Activated CD4-positive, alpha-beta memory T cell treated with anti-CD3 and anti-CD28 coated beads, Interleukin-2, amount 10 ng/mL, durations not matched to agents 7 days and 5 days (primary cell): ENCODE results near the gene S100PBP. TPM values are rescaled to one million over a fixed set of nuclear protein-coding genes. Genes with fewer than 3 reads are reported as not detected.
A peak's percentile ranks its signal among the peaks of the same experiment; 100 is the strongest.

ENCODE experiments used
- CTCF ChIA-PET: fragments of 350-600 bp; sonication (Branson Sonifier 250); formaldehyde crosslinking; loops from one replicate; lab custom pipeline; 2021; ENCODE audit warnings: antibody characterized with exemption, inconsistent platforms; lab: Charles Lee
- POLR2A ChIA-PET: fragments of 350-600 bp; sonication (Branson Sonifier 250); formaldehyde crosslinking; loops from one replicate; lab custom pipeline; 2021; ENCODE audit warnings: antibody characterized with exemption; lab: Charles Lee
- DNase-seq: peaks from one replicate; pipeline ENCODE4 v3.0.0-alpha.2; 2020
- H3K27ac Mint-ChIP-seq: one replicate; pipeline ENCODE4 v1.8.0; 2021; ENCODE audit warnings: mild to moderate bottlenecking, mixed read lengths
- H3K27me3 Mint-ChIP-seq: one replicate; pipeline ENCODE4 v1.8.0; 2021; ENCODE audit warnings: mixed read lengths
- H3K36me3 Mint-ChIP-seq: one replicate; pipeline ENCODE4 v1.8.0; 2021; ENCODE audit warnings: low read depth, mixed read lengths
- H3K4me1 Mint-ChIP-seq: one replicate; pipeline ENCODE4 v1.8.0; 2021; ENCODE audit warnings: mixed read lengths
- H3K4me3 Mint-ChIP-seq: one replicate; pipeline ENCODE4 v1.8.0; 2021; ENCODE audit warnings: mild to moderate bottlenecking, mixed read lengths
- H3K9me3 Mint-ChIP-seq: one replicate; pipeline ENCODE4 v1.8.0; 2021; ENCODE audit warnings: mixed read lengths
- total RNA-seq, 2 experiments: library from RNA; stranded (reverse); gene quantifications; one replicate each; pipeline ENCODE4 v1.2.3, GENCODE V29; 2021

S100PBP gene
- total RNA-seq, 2 experiments from 2014 or later = 78.4 to 84.0 TPM

- POLR2A ChIA-PET = no interaction called here
- CTCF ChIA-PET = no interaction called here
Measured at GRCh38 chr1:32813941-32814739, 3.3 kb upstream of the S100PBP start.

GRCh38 chr1:32816676-32817158 is 736 bp upstream of the S100PBP start:
- no peaks in the 10 kb centered on the region for H3K9me3 Mint-ChIP-seq
- POLR2A ChIA-PET = interaction anchor here (0.8 to 5.2 kb wide), 7 partner anchors 11 to 480 kb away, joined by 3 to 47 read pairs (median 4); partner anchors contain the start of genes MARCKSL1, RBBP4 and ZBTB8OS
- H3K4me3 Mint-ChIP-seq = peak overlapping the region; percentile 93
- H3K27me3 Mint-ChIP-seq = no peaks in the 10 kb centered on the region
- CTCF ChIA-PET = interaction anchor here (1.2 kb wide), 2 partner anchors 11 to 44 kb away, joined by 3 to 4 read pairs; no protein-coding TSS in a partner anchor
- peaks cover 55% of the 10 kb centered on the region for H3K36me3 Mint-ChIP-seq
- peak overlapping the region; percentile 89 for H3K27ac Mint-ChIP-seq
- peaks cover 57% of the 10 kb centered on the region for H3K4me1 Mint-ChIP-seq
- no peak for DNase-seq

More at GRCh38 chr1:32813941-32814739, 3.3 kb upstream of the S100PBP start:
- Mint-ChIP-seq H3K36me3 (peaks cover 72% of the 10 kb centered on the region), H3K4me3 (peak overlapping the region; percentile 8), H3K27me3 (no peaks in the 10 kb centered on the region), H3K27ac (peak overlapping the region; percentile 2), H3K9me3 (no peaks in the 10 kb centered on the region), H3K4me1 (peaks cover 63% of the 10 kb centered on the region)
- no peak for DNase-seq

- ChIA-PET POLR2A (interaction anchor here (0.6 to 5.2 kb wide), 15 partner anchors 12 to 638 kb away, joined by 3 to 47 read pairs (median 3); partner anchors contain the start of genes RBBP4 and ZBTB8OS), CTCF (interaction anchor here (1.2 kb wide), 1 partner anchor 45 kb away, joined by 4 read pairs; no protein-coding TSS in a partner anchor)
- H3K36me3 Mint-ChIP-seq = peaks cover 52% of the 10 kb centered on the region
- H3K27me3 Mint-ChIP-seq = no peaks in the 10 kb centered on the region
- H3K4me1 Mint-ChIP-seq = peaks cover 49% of the 10 kb centered on the region
- H3K4me3 Mint-ChIP-seq = peak overlapping the region; percentile 93
- H3K27ac Mint-ChIP-seq = peak overlapping the region; percentile 89
- H3K9me3 Mint-ChIP-seq = no peaks in the 10 kb centered on the region
- DNase-seq = peak; percentile 54
Measured at GRCh38 chr1:32817815-32818786, 648 bp downstream of the S100PBP start.

GRCh38 chr1:32818804-32819541 is 1.5 kb downstream of the S100PBP start:
- Mint-ChIP-seq H3K27ac (peak overlapping the region; percentile 89), H3K9me3 (no peaks in the 10 kb centered on the region), H3K4me3 (peak overlapping the region; percentile 93), H3K27me3 (no peaks in the 10 kb centered on the region), H3K36me3 (peaks cover 49% of the 10 kb centered on the region), H3K4me1 (peaks cover 40% of the 10 kb centered on the region)
- peak; percentile 51 for DNase-seq
- CTCF ChIA-PET = no interaction called here
- POLR2A ChIA-PET = interaction anchor here (0.7 to 5.2 kb wide), 10 partner anchors 11 to 639 kb away, joined by 3 to 47 read pairs (median 4); partner anchors contain the start of genes RBBP4 and ZBTB8OS

GRCh38 chr1:32825181-32825580 is 7.7 kb downstream of the S100PBP start:
- Mint-ChIP-seq H3K9me3 (no peaks in the 10 kb centered on the region), H3K4me1 (peaks cover 20% of the 10 kb centered on the region), H3K27me3 (no peaks in the 10 kb centered on the region), H3K27ac (no peak overlapping the region), H3K36me3 (peaks cover 67% of the 10 kb centered on the region), H3K4me3 (no peak overlapping the region)
- CTCF ChIA-PET = interaction anchor here (1.1 kb wide), 1 partner anchor 47 kb away, joined by 3 read pairs; no protein-coding TSS in a partner anchor
- no peak for DNase-seq
- POLR2A ChIA-PET = no interaction called here

GRCh38 chr1:32828341-32828740 is 10.9 kb downstream of the S100PBP start:
- CTCF ChIA-PET = interaction anchor here (1.2 to 2.7 kb wide), 2 partner anchors 54 to 116 kb away, joined by 4 to 11 read pairs; no protein-coding TSS in a partner anchor
- Mint-ChIP-seq H3K27me3 (no peaks in the 10 kb centered on the region), H3K9me3 (no peaks in the 10 kb centered on the region), H3K27ac (no peak overlapping the region), H3K36me3 (peaks cover 78% of the 10 kb centered on the region), H3K4me1 (peaks cover 14% of the 10 kb centered on the region), H3K4me3 (no peak overlapping the region)
- no peak for DNase-seq
- POLR2A ChIA-PET = interaction anchor here (0.7 kb wide), 1 partner anchor 18 kb away, joined by 3 read pairs; no protein-coding TSS in a partner anchor

- Mint-ChIP-seq H3K27ac (no peak overlapping the region), H3K27me3 (no peaks in the 10 kb centered on the region), H3K36me3 (peaks cover 78% of the 10 kb centered on the region), H3K9me3 (no peaks in the 10 kb centered on the region), H3K4me3 (no peak overlapping the region), H3K4me1 (peaks cover 14% of the 10 kb centered on the region)
- ChIA-PET POLR2A (interaction anchor here (2.2 kb wide), 1 partner anchor 11 kb away, joined by 7 read pairs; no protein-coding TSS in a partner anchor), CTCF (interaction anchor here (1.7 to 2.7 kb wide), 2 partner anchors 45 to 118 kb away, joined by 4 to 11 read pairs; no protein-coding TSS in a partner anchor)
- DNase-seq = no peak
Measured at GRCh38 chr1:32830092-32830852, 12.8 kb downstream of the S100PBP start.

- Mint-ChIP-seq H3K9me3 (no peaks in the 10 kb centered on the region), H3K36me3 (peaks cover 74% of the 10 kb centered on the region), H3K27me3 (no peaks in the 10 kb centered on the region), H3K4me1 (peaks cover 13% of the 10 kb centered on the region), H3K4me3 (no peak overlapping the region), H3K27ac (no peak overlapping the region)
- POLR2A ChIA-PET = interaction anchor here (1.2 kb wide), 2 partner anchors 9 to 15 kb away, joined by 3 to 4 read pairs; no protein-coding TSS in a partner anchor
- CTCF ChIA-PET = interaction anchor here (1.0 to 1.9 kb wide), 3 partner anchors 9 to 120 kb away, joined by 3 to 5 read pairs (median 4); no protein-coding TSS in a partner anchor
- DNase-seq = no peak
Measured at GRCh38 chr1:32831878-32832277, 14.4 kb downstream of the S100PBP start.

- CTCF ChIA-PET = no interaction called here
Measured at GRCh38 chr1:32848354-32849063, 31.1 kb downstream of the S100PBP start.

GRCh38 chr1:32855861-32856617 is 38.6 kb downstream of the S100PBP start:
- POLR2A ChIA-PET = no interaction called here
- CTCF ChIA-PET = no interaction called here
- peaks cover 71% of the 10 kb centered on the region for H3K36me3 Mint-ChIP-seq
- no peaks in the 10 kb centered on the region for H3K27me3 Mint-ChIP-seq
- H3K9me3 Mint-ChIP-seq = no peaks in the 10 kb centered on the region
- H3K4me3 Mint-ChIP-seq = no peak overlapping the region
- H3K27ac Mint-ChIP-seq = no peak overlapping the region
- DNase-seq = no peak
- no peaks in the 10 kb centered on the region for H3K4me1 Mint-ChIP-seq

More at GRCh38 chr1:32848354-32849063, 31.1 kb downstream of the S100PBP start:
- H3K27me3 Mint-ChIP-seq = no peaks in the 10 kb centered on the region
- no peaks in the 10 kb centered on the region for H3K9me3 Mint-ChIP-seq
- POLR2A ChIA-PET = interaction anchor here (1.3 kb wide), 1 partner anchor 198 kb away, joined by 3 read pairs; the partner anchor contains the start of genes RBBP4 and ZBTB8OS
- peaks cover 3% of the 10 kb centered on the region for H3K4me1 Mint-ChIP-seq
- H3K36me3 Mint-ChIP-seq = peaks cover 45% of the 10 kb centered on the region
- no peak overlapping the region for H3K4me3 Mint-ChIP-seq
- no peak for DNase-seq
- no peak overlapping the region for H3K27ac Mint-ChIP-seq
